Fibroblast of the aortic adventitia (primary cell): ENCODE results near the gene PHLDA2. TPM values are rescaled to one million over a fixed set of nuclear protein-coding genes. Genes with fewer than 3 reads are reported as not detected.

Experiments used
- DNase-seq: peaks from one replicate; pipeline ENCODE4 v3.0.0-alpha.2; 2010; ENCODE audit warnings: low read depth
- H3K4me3 ChIP-seq: 2 replicates; pipeline ENCODE4 v1.5.1; 2011; ENCODE audit warnings: low read depth, mild to moderate bottlenecking, control low read depth, low read length, moderate library complexity
- CTCF ChIP-seq: IDR thresholded peaks from 2 replicates; pipeline ENCODE4 v1.5.1; 2011; ENCODE audit warnings: mild to moderate bottlenecking, low read length, control low read depth, inconsistent platforms; ENCODE audit not compliant: insufficient read depth
- total RNA-seq: library from RNA; depleted of rRNA; stranded (reverse); fragments of >200 nt; gene quantifications from 2 replicates; pipeline ENCODE4 v1.2.3, GENCODE V29; 2012; ENCODE audit warnings: low replicate concordance

Gene PHLDA2
- total RNA-seq, 1 donor: 3.8 TPM

DNA sequence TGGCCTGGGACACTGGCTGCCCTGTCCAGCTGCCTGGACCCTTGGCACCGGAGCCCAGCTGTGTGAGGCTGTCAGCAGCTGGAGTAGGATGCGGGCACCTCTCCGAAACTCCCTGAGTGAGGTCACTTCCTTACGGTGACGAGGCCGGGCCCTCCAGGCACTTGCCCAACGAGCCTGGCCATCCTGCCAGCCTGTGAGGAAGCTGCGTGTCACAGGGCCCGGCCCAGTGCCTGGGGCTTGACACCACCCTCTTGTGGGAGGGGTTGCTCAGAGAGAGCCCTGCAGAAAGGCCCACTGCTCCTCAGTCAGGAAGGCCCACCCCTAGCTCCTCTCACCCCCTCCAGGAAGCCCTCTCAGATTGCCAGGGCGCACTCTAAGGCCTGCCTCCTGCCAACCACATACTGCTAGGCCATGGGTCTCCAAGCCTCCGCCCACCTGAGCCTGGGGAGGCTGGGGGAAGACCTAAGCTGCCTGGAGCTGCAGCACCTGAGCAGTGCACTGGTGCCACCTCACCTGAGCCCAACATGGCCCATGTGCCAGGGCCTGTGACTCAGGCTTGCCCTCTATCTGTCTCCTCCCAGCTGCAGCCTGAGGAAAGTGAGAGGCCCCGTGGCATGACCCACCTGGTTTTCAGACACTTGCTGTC lies 4.3 kb upstream of the PHLDA2 start:
- no peak overlapping the region for H3K4me3 ChIP-seq

GRCh38 chr11:2932850-2933251 lies 3.6 kb upstream of the PHLDA2 start:
- H3K4me3 ChIP-seq: no peak overlapping the region
- DNase-seq: peak; percentile 34
- TF ChIP-seq CTCF: no peak

More for the DNA sequence above, 4.3 kb upstream of the PHLDA2 start:
- TF ChIP-seq CTCF: no peak
- peak; percentile 80 for DNase-seq

- no peak for TF ChIP-seq CTCF
- no peak for DNase-seq
- H3K4me3 ChIP-seq: no peak overlapping the region
Observed at GRCh38 chr11:2931771-2932738, 2.8 kb upstream of the PHLDA2 start.

- no peak for TF ChIP-seq CTCF
- no peak for DNase-seq
- H3K4me3 ChIP-seq: no peak overlapping the region
Observed at GRCh38 chr11:2931420-2931746, 2.2 kb upstream of the PHLDA2 start.

- peak; percentile 11 for DNase-seq
Observed at GRCh38 chr11:2930704-2931419, 1.6 kb upstream of the PHLDA2 start.

More at GRCh38 chr11:2930704-2931419, 1.6 kb upstream of the PHLDA2 start:
- TF ChIP-seq CTCF: peak; percentile 52
- H3K4me3 ChIP-seq: peak overlapping the region; percentile 74
